DMS53 (cell line): Measurements from ENCODE around the gene CALHM5.

Experiments used
- DNase-seq: peaks from one replicate; lab custom pipeline; 2025; lab: John Stamatoyannopoulos, UW

Gene CALHM5

GRCh38 chr6:116508527-116508926 is 2.9 kb upstream of the CALHM5 start:
- DNase-seq, result no peak

- no peak for DNase-seq
Measured at GRCh38 chr6:116512111-116512559, 696 bp downstream of the CALHM5 start.

- no peak for DNase-seq
Measured at GRCh38 chr6:116512734-116513133, 1.3 kb downstream of the CALHM5 start.

GRCh38 chr6:116513224-116513875 is 1.9 kb downstream of the CALHM5 start:
- DNase-seq, result peak; percentile 45

- DNase-seq, result no peak
Measured at GRCh38 chr6:116514111-116514510, 2.7 kb downstream of the CALHM5 start.

- DNase-seq, result no peak
Measured at GRCh38 chr6:116515141-116515540, 3.7 kb downstream of the CALHM5 start.

GRCh38 chr6:116518621-116519368 is 7.4 kb downstream of the CALHM5 start:
- no peak for DNase-seq

GRCh38 chr6:116522896-116523295 is 11.5 kb downstream of the CALHM5 start:
- DNase-seq, result no peak

- no peak for DNase-seq
Measured at GRCh38 chr6:116524236-116524635, 12.8 kb downstream of the CALHM5 start.

GRCh38 chr6:116528133-116528532 is 16.7 kb downstream of the CALHM5 start:
- DNase-seq, result no peak

- DNase-seq, result no peak
Measured at GRCh38 chr6:116528780-116529179, 17.3 kb downstream of the CALHM5 start.

- peak; percentile 30 for DNase-seq
Measured at GRCh38 chr6:116529466-116530290, 18.2 kb downstream of the CALHM5 start.

GRCh38 chr6:116530436-116530835 is 19.0 kb downstream of the CALHM5 start:
- peak; percentile 78 for DNase-seq

- DNase-seq, result peak; percentile 76
Measured at GRCh38 chr6:116531675-116532570, 20.5 kb downstream of the CALHM5 start.

GRCh38 chr6:116533233-116533957 is 22.0 kb downstream of the CALHM5 start:
- DNase-seq, result no peak

GRCh38 chr6:116535109-116535508 is 23.7 kb downstream of the CALHM5 start:
- no peak for DNase-seq

- peak; percentile 75 for DNase-seq
Measured at GRCh38 chr6:116536216-116536621, 24.8 kb downstream of the CALHM5 start.

GRCh38 chr6:116542426-116542825 is 31.0 kb downstream of the CALHM5 start:
- no peak for DNase-seq

GRCh38 chr6:116543149-116543548 is 31.7 kb downstream of the CALHM5 start:
- no peak for DNase-seq

GRCh38 chr6:116545651-116546050 is 34.2 kb downstream of the CALHM5 start, which contains the start of gene TRAPPC3L:
Gene TRAPPC3L (minus strand): TSS chr6:116545684. CDS start chr6:116545514, 170 bp downstream.
- DNase-seq, result no peak

GRCh38 chr6:116547358-116547757 is 35.9 kb downstream of the CALHM5 start:
- no peak for DNase-seq
